HG03103 (cell line): ENCODE results near the gene NLRP5.

ENCODE experiments used
- ATAC-seq: cut with Tn5 transposase; IDR thresholded peaks from one replicate; pipeline ENCODE4 v1.9.1; 2021; ENCODE audit warnings: low read depth; ENCODE audit not compliant: unreplicated experiment

NLRP5 gene

DNA sequence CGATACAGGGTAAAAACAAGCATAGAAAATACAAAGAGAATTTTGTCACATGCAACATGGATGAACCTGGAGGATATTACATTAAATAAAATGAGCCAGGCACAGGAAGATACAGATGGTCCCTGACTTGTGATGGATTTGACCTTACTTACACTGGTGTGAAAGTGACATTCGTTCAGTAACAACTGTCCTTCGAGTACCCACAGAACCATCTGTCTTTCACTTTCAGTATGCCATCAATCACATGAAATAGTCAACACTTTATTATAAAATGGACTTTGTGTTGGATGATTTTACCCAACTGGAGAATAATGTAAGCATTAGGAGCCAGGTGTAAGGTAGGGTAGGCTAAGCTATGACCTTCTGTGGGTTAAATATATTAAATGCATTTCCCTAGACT is 83.1 kb downstream of the NLRP5 start:
- no peak for ATAC-seq

DNA sequence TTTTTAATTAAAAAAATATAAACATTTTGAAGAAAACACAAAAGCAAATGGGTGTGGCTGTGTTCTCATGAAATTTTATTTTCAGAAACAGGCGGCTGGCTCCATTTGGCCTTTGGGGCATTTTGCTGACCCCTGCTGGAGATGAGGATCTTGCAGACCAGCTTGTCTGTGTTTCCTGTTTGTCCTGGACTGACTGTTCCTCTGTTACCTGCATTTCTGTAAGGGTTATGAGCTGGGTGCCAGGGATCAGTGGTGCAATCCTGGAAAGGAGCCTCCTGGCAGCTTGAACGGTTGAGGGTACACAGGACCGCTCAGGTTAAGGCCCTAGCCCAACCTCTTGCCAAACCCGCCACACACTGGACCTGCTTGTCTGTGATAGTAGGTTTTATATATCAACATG is 84.6 kb downstream of the NLRP5 start:
- ATAC-seq, result no peak

DNA sequence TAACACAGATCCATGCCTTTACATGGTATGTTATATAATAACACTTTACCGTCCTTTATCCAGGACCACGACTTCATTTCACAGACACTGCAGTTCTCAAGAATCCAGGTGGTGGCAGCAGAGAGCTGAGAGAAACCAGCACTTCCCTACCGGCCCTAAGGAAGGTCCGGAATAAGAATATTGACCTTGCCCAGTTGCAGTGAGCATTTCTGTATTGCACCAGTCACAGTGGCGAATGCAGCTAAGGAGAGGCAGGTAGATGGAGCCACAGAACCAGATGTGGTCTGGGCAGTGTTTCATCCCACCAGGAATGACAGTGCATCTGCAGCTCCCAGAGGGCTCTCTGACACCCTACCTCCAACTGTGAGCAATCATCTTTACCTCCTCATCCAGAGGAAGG is 89.9 kb downstream of the NLRP5 start:
- no peak for ATAC-seq

DNA sequence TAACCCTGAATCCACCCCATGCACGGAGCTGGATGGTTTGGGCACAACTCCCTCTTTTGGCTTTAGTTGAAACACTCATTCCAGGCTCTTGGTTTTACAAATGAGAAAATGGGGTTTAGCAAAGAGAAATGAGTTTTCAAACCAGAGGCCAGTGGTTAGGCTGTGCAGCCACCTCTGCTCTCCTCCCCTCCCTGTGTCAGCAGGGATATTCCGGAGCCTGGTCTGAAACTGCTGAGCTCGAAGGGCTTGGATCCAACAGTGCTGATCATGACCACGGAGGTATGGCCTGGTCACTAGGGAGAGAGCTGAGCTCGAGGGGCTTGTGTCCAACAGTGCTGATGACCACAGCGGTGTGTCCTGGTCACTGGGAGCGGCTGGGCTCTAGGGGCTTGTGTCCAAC is 93.0 kb downstream of the NLRP5 start:
- ATAC-seq, result no peak

DNA sequence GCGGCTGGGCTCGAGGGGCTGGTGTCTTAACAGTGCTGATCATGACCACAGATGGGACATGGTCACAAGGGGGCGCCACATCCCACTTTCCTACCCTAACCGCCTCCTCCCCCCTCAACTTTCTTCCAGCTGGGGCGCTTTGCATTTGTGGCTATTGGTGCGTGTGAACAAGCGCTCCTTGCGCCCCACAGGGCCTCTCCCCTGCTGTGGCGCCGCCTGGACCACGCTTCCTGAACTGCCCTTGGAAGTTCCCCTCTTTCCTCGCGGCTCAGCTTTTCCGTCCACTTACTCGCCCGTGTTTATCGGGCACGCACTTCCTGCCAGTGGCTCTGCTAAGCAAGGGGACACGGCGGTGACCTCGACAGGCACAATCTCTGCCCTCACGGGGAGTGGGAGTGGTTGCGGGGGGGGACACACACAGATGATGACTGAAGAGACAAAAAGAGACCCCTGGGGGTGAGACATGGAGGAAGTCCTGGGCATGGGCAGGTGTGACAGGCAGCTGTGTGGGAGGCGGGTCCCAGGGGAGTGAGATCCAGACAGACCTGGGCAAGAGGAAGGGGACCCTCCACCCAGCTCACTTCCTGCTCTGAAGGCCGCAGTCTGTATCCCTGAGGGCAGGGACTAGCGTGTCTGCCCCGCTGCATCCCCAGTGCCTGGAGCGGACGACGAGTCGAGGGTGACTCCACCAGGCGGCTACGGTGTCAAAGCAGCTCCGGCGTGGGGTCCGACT is 94.3 kb downstream of the NLRP5 start:
- ATAC-seq, result no peak

DNA sequence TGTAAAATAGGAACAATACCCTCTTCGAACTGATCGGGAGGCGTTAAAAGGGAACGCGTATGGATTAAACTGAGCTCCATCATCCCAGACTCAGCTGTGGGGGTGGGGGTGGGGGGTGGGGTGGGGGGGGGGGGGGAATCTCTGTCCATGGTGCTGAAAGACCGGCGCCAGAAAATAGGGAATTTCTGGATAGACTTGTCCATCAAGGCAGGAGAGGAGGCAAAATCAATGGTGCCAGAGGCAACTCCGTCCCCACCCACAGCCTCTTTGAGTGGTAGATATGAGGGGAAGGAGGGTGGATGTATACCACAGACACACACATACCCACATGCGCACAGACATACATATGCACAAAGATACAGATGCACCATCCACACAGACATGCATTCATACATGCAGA is 97.1 kb downstream of the NLRP5 start:
- no peak for ATAC-seq

DNA sequence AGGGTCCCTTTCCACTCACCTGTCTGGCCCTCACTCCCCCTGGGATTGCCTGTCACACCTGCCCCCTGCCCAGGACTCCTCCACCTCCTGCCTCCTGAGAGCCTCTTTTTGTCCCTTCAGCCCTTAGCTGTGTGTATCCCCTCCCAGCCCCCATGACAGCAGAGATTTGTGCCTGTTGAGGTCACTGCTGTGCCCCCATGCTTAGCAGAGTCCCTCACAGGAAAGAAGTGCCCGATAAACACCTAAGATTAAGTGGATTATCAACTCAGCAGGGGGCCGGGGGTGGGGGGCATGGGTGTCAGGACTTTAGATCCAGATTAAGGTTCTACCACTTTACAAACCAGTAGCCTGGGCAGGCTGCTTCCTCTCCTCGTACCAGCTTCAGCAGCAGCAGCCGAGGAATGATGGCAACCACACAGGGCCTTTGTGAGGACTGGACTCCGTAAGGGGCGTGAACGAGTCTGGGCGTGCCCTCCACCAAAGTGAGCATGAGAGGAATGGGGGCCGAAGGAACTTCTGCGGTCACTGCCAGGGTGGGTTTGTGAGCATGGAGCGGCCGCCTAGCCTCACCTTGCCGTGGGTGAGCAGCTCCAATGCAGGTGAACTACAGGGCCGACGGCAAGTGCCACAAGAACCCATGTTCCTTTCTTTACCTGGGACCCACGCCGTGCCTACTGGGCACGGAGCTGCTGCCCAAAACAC is 98.4 kb downstream of the NLRP5 start:
- no peak for ATAC-seq

DNA sequence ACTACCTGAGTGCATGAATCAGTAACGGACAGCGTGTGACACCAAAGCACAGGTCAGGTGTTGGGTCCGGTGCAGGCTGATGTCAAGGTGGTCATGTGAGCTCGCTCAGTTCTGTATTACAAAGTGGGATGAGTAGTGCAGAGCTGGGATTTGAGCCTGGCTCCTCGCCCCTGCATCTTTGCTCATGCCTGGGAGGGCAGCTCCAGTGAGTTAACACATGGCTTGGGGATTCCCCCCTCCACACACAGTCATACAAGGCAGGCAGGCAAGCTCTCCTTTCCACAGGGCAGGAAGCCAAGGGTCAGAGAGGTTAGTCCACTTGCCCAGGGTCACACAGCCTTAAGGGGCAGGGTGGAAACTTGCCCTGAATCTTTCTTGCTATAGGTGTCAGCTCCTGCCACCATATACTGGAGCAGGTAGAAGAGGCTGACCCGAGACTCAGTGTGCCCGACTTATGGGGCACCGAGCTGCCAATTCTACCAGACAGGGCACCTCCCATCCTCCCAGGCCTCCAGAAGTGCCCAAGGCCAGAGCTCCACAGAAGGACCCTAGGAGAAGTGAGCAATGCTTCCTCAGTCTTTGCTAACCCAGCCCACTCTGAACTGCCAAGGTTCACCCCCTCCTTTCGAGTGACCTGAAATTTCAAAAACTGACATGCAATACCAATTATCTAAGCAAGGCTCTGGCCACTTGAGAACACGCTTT is 99.1 kb downstream of the NLRP5 start:
- ATAC-seq, result no peak

DNA sequence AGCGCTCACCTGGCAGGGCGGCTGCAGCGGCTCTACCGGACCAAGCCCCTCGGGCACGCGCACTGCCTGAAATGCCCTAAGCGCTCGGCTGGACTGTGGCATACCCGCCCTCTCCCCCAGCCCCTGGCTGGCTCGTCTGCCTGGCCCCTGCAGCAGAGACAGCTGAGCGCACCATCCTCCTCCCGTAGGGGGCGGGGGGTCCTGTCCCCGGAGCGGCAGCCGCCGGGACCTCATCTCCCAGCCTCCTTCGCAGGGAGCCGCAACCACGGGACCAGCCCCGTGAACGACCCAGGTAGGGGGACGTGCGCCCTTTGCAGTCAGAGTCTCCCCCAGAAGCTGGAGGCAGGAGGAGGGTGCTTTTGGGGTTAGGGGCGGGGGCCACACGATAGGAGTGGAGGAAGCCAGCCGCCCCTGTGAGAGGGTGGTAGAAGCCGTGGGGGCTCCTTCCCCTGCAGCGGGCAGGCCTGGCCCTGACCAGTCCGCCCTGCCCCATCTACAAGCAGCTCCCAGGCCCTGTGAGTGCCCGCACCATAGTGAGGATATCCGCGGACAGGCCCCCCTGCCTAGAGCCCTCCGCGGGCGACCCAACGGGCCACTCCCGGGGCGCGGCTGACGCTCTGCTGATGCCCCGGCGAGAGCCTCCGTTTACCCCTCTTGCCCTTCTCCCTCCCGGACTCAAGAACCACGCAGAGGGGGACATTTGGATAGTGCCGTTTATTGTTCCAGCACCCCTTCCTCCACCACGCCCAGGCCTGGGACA is 100.3 kb downstream of the NLRP5 start:
- ATAC-seq, result no peak

DNA sequence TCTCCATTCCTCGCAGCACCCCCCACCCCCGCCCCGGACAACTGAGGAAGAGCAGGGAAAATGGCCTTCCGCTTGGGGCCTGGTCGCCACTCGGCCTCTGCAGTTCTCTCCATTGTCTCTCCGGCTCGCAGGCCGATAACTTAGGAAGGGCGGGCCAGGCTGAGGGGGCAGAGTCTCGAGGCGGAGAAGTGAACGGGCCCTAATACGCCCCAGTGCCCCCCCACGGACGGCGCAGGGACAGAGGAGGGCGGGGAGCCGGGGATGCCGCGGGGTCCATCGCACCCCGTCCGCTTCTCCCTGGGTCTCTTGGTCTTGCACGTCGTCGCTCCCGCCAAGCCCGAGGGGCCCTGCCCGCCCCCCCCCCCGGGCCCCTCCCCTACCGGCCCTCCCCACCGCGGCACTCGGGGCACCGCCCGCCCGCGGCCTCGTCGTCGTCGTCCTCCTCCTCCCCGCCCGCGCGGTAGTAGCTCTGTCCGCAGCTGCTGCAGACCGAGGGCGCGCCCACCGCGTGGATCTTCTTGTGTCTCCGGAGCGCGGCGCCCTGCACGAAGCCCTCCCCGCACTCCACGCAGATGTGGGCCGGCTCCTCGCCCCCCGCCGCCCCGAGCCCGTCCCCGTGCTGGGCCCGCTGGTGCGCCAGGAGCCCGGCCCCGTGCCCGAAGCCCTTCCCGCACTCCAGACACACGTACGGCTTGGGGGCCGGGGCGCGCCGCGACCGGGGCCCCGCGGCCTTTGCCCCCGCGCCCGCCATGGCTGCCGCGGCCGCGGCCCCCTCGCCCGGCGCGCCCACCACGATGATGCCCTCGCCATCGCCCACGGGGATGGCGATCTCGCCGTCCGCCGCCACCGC is 101.3 kb downstream of the NLRP5 start:
- no peak for ATAC-seq

DNA sequence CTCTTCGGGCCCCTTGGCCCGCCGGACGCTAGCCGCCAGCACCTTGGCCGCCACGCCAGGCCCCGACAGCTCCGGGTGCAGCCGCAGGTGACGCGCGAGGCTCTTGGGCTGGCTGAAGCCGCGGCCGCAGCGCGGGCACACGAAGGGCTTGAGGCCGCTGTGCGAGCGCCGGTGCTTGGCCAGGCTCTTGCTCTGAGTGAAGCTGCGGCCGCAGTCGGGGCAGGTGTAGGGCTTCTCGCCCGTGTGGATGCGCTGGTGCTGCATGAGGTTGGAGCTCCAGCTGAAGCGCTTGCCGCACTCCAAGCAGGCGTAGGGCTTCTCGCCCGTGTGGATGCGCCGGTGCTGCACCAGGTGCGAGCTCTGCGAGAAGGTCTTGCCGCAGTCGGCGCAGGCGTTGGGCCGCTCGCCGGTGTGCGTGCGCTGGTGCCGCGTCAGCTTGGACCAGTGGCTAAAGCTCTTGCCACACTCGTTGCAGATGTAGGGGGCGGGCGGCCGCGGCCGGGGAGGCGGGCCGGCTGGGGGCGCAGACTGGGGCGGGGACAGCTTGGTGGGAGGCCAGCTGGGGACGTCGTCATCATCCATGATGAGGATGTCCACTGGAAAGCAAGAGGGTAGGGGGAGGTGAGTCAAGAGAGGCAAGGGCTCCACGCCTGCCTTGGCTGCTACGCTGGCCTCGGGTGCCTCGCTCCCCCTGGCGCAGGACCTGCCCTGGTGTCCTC is 102.1 kb downstream of the NLRP5 start:
- no peak for ATAC-seq

DNA sequence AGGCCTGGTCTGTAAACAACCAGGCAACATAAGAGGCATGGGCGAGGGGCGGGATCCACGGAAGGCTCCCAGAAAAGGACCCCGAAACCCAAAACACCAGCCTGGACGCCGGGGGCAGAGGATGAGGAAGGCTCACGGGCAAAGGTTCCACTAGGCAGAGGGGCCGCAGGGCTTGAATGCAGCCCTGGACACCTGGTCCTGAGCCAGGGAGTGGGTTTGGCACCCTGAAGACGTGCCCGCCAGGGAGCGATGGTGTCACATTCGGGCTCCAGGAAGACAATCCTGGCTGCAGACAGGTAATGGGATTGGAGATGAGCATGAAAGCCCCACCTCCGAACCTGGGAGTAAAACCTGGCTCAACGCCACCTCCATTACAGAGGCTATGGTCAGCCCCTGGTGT is 102.8 kb downstream of the NLRP5 start:
- no peak for ATAC-seq

DNA sequence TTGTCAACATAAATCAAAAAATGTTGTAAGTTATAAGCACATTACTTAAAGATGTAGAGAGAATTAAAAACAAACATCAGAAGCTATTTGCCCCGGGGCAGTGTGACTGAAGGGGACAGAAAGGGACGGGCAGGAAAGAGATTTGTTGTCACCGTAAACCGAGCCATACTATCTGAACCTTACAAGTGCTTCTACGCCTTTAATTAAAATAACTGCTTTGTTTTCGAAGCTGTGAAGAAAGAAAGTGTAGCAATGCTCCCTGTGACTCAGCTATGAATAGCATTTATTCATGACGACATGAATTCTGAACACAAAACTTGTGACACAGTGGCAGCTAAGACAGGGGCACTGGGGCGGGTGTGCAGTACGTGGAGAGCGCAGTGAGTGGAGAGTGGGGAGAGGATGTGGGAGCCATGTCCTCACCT is 104.5 kb downstream of the NLRP5 start:
- ATAC-seq, result no peak

DNA sequence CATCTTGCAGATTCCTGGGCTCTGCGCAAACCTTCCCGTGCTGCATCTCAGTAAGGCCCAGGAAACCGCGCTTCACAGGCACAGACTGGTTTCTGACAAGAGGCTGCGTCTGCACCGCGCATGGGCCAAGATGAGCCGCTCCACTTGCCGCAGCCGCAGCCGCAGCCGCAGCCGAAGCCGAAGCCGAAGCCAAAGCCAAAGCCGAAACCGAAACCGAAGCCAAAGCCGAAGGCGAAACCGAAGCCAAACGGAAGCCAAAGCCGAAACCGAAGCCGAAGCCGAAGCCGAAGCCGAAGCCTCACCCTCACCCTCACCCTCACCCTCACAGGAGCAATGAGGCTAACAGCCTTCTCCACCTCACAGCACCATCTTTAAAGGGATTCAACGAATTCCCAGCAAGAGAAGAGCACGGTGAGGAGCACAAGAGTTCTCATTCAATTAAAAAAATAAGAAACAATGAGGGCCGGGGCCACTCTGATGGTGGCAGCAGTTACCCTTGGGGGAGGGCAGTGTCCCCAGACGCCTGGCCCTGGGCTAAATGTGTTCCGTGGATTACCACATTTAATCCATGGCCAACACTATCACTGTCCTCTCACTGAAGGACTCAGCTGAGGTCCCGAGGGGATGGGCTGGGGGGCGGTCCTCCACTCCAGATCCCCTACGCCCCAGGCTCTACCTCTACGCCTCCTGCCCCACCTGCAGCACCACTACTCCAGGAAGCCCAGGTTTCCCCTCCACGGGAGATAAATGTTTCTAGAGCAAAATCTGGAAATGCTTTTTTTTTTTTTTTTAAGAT is 105.4 kb downstream of the NLRP5 start:
- no peak for ATAC-seq

DNA sequence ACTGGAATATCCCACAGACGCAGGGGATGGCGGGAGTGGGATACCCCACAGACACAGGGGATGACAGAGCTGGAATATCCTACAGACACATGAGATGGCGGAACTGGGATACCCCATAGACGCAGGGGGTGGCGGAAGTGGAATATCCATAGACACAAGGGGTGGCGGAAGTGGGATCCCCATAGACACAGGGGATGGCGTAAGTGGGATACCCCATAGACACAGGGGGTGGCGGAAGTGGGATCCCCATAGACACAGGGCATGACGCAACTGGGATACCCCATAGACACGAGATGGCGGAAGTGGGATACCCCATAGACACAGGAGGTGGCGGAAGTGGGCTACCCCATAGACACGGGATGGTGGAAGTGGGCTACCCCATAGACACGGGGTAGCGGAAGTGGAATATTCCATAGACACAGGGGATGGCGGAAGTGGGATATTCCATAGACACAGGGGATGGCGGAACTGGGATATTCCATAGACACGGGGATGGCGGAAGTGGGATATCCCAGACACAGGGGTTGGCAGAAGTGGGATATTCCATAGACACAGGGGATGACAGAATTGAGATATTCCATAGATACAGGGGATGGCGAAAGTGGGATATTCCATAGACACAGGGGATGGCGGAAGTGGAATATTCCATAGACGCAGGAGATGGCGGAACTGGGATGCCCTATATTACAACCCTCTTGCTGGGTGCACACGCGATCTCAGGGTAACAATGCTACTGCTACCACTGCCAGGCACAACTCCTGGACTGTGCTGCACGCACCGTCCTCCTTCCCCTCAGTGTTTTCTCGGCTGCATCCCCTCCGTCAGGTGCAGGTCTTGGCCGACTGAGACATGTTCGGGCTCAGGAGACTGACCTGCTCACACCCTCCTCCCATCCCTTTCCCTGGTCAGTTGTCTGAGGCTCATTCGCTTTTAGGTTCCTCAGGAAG is 106.4 kb downstream of the NLRP5 start:
- ATAC-seq, result no peak

DNA sequence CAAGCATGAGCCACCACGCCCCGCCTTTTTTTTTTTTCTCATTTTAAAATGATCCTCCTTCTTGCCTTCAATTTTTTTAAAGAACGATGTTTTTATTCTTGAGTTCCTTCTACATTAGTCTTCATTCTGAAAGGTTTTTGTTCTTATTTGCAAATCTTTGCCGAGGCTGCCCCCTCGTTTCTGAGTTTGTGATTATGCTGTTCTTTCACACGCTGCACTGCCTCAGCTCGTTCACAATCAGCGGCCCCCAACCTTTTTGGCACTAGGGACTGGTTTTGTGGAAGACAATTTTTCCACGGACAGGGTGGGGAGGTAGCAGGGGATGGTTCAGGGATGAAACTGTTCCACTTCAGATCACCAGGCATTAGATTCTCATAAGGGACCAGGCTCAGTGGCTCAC is 107.9 kb downstream of the NLRP5 start:
- ATAC-seq, result no peak

DNA sequence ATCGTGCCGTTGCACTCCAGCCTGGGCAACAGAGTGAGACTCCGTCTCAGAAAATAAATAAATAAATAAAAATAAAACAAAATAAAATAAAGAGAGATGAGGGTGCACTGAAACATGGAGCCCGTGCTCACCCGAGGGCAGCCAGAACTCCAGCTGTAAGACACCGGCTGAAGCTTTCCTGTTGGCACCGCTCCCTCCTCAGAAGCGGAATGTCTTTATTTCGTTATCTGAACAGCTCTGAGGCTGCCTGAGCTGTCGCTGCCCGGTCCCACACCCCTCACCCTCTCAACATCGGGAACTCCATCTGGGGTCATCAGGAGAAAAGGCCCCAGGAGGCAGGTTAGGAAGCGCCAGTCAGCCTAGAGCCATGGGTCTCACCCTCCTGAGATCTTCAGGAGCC is 110.1 kb downstream of the NLRP5 start:
- ATAC-seq, result no peak

DNA sequence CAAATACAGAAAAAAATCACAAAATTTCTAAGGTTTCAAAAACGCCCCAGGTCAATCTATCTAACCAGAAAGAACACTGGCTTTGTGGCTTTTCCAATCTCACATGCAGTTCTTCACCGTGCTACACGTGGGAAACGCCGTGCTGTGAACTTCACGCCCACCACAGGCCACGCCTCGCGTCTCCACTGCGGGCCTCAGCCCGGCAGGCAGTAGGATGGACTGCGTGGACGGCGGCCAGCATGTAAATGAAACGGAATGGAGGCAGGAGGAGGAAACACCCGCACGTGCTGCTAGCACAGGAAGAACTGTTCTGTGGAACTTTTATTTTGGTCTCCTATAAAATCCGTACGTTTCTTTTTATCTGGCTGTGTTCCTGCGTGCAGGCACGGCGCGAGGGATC is 110.7 kb downstream of the NLRP5 start:
- no peak for ATAC-seq
